AG10803 (cell line): ENCODE data around the gene NEK2.

Experiments
- DNase-seq: peaks from one replicate; pipeline ENCODE4 v3.0.0; 2010; ENCODE audit warnings: low read depth
- H3K4me3 ChIP-seq: 2 replicates; pipeline ENCODE4 v1.5.1; 2011; ENCODE audit warnings: mild to moderate bottlenecking, low read length, control low read depth
- CTCF ChIP-seq: conservative IDR thresholded peaks from 2 replicates; pipeline ENCODE4 v1.5.1; 2011; ENCODE audit warnings: mild to moderate bottlenecking, low read length, control low read depth, inconsistent platforms

The NEK2 gene

GRCh38 chr1:211635597-211636205, 39.7 kb downstream of the NEK2 start:
- DNase-seq: peak; percentile 40
- no peak for TF ChIP-seq CTCF
- no peak overlapping the region for H3K4me3 ChIP-seq

GRCh38 chr1:211634931-211635330, 40.5 kb downstream of the NEK2 start:
- no peak overlapping the region for H3K4me3 ChIP-seq
- TF ChIP-seq CTCF: no peak
- no peak for DNase-seq

- no peak for TF ChIP-seq CTCF
- DNase-seq: no peak
- no peak overlapping the region for H3K4me3 ChIP-seq
These were observed 41.0 kb downstream of the NEK2 start for GRCh38 chr1:211634461-211634860.

GRCh38 chr1:211633524-211633846, 41.9 kb downstream of the NEK2 start:
- TF ChIP-seq CTCF: no peak
- H3K4me3 ChIP-seq: no peak overlapping the region
- DNase-seq: no peak

- peak; percentile 1; the same call in 1 of the 2 replicates for TF ChIP-seq CTCF
- H3K4me3 ChIP-seq: no peak overlapping the region
- peak; percentile 84 for DNase-seq
These were observed 42.5 kb downstream of the NEK2 start for GRCh38 chr1:211632808-211633523.

GRCh38 chr1:211632117-211632807, 43.2 kb downstream of the NEK2 start:
- H3K4me3 ChIP-seq: no peak overlapping the region
- DNase-seq: no peak
- no peak for TF ChIP-seq CTCF

- no peak overlapping the region for H3K4me3 ChIP-seq
- no peak for TF ChIP-seq CTCF
- DNase-seq: no peak
These were observed 44.3 kb downstream of the NEK2 start for GRCh38 chr1:211631168-211631567.
